C4-2B (cell line): ENCODE measurements around the gene DERA.

Source experiments
- CTCF ChIP-seq: fragments of 450-650 bp; conservative IDR thresholded peaks from 2 replicates; pipeline ENCODE4 v1.5.1; 2017; ENCODE audit warnings: mild to moderate bottlenecking
- ZFX ChIP-seq: fragments of 450-650 bp; IDR thresholded peaks from 2 replicates; pipeline ENCODE4 v1.6.1; 2017

- TF ChIP-seq CTCF: no peak
- no peak for TF ChIP-seq ZFX
Observed at GRCh38 chr12:15972894-15973293, 61.8 kb downstream of the DERA start.
